Activated naive CD4-positive, alpha-beta T cell treated with anti-CD3 and anti-CD28 coated beads, Interleukin-2, amount 10 ng/mL, durations not matched to agents 7 days and 5 days (primary cell): ENCODE results near the gene STC2.
"Not testable (repeated sequence)": the region's sequence is repeated elsewhere in the genome, so short reads cannot be mapped to it uniquely, and the experiment has no call there.

Experiments
- CTCF ChIA-PET: fragments of 350-600 bp; sonication (Branson Sonifier 250); formaldehyde crosslinking; loops from one replicate; lab custom pipeline; 2021; ENCODE audit warnings: antibody characterized with exemption; lab: Charles Lee
- DNase-seq: peaks from one replicate; pipeline ENCODE4 v3.0.0-alpha.2; 2020
- H3K27ac Mint-ChIP-seq: one replicate; pipeline ENCODE4 v1.8.0; 2021; ENCODE audit warnings: mild to moderate bottlenecking, moderate library complexity, mixed read lengths
- H3K27me3 Mint-ChIP-seq: one replicate; pipeline ENCODE4 v1.8.0; 2021; ENCODE audit warnings: mild to moderate bottlenecking, mixed read lengths
- H3K36me3 Mint-ChIP-seq: one replicate; pipeline ENCODE4 v1.8.0; 2021; ENCODE audit warnings: mixed read lengths
- H3K4me1 Mint-ChIP-seq: one replicate; pipeline ENCODE4 v1.8.0; 2021; ENCODE audit warnings: mixed read lengths
- H3K4me3 Mint-ChIP-seq: one replicate; pipeline ENCODE4 v1.8.0; 2021; ENCODE audit warnings: mild to moderate bottlenecking, moderate library complexity, mixed read lengths
- H3K9me3 Mint-ChIP-seq: one replicate; pipeline ENCODE4 v1.8.0; 2021; ENCODE audit warnings: mixed read lengths

The STC2 gene

GRCh38 chr5:173289372-173289771, 38.8 kb downstream of the STC2 start:
- no peak for DNase-seq
- H3K9me3 Mint-ChIP-seq: no peaks in the 10 kb centered on the region
- peaks cover 12% of the 10 kb centered on the region for H3K4me1 Mint-ChIP-seq
- H3K27me3 Mint-ChIP-seq: peaks cover 87% of the 10 kb centered on the region
- H3K4me3 Mint-ChIP-seq: no peak overlapping the region
- CTCF ChIA-PET: interaction anchor here (1.5 kb wide), 1 partner anchor 42 kb away, joined by 8 read pairs; no protein-coding TSS in a partner anchor
- no peak overlapping the region for H3K27ac Mint-ChIP-seq
- H3K36me3 Mint-ChIP-seq: no peaks in the 10 kb centered on the region

- Mint-ChIP-seq H3K4me1 (peaks cover 8% of the 10 kb centered on the region), H3K36me3 (no peaks in the 10 kb centered on the region), H3K4me3 (no peak overlapping the region), H3K9me3 (no peaks in the 10 kb centered on the region), H3K27ac (no peak overlapping the region), H3K27me3 (peaks cover 87% of the 10 kb centered on the region)
- no peak for DNase-seq
- CTCF ChIA-PET: interaction anchor here (1.5 kb wide), 1 partner anchor 43 kb away, joined by 8 read pairs; no protein-coding TSS in a partner anchor
Observed at GRCh38 chr5:173288632-173289031, 39.6 kb downstream of the STC2 start.

- no peak overlapping the region for H3K4me3 Mint-ChIP-seq
- CTCF ChIA-PET: no interaction called here
- H3K36me3 Mint-ChIP-seq: no peaks in the 10 kb centered on the region
- H3K9me3 Mint-ChIP-seq: no peaks in the 10 kb centered on the region
- H3K27ac Mint-ChIP-seq: no peak overlapping the region
- H3K27me3 Mint-ChIP-seq: peaks cover 96% of the 10 kb centered on the region
- H3K4me1 Mint-ChIP-seq: peaks cover 7% of the 10 kb centered on the region
- no peak for DNase-seq
Observed at GRCh38 chr5:173287086-173287485, 41.1 kb downstream of the STC2 start.

GRCh38 chr5:173284343-173284958, 43.8 kb downstream of the STC2 start:
- not testable (repeated sequence) for H3K36me3 Mint-ChIP-seq, H3K4me3 Mint-ChIP-seq, H3K9me3 Mint-ChIP-seq, H3K4me1 Mint-ChIP-seq, H3K27ac Mint-ChIP-seq, DNase-seq
- H3K27me3 Mint-ChIP-seq: peaks cover 82% of the 10 kb centered on the region
- CTCF ChIA-PET: interaction anchor here (0.9 to 1.8 kb wide), 4 partner anchors 8 to 47 kb away, joined by 3 to 6 read pairs (median 5); no protein-coding TSS in a partner anchor

- DNase-seq: peak; percentile 85
- H3K4me1 Mint-ChIP-seq: peaks cover 6% of the 10 kb centered on the region
- CTCF ChIA-PET: interaction anchor here (0.9 to 1.8 kb wide), 4 partner anchors 9 to 48 kb away, joined by 3 to 6 read pairs (median 5); no protein-coding TSS in a partner anchor
- H3K27ac Mint-ChIP-seq: no peak overlapping the region
- H3K4me3 Mint-ChIP-seq: no peak overlapping the region
- no peaks in the 10 kb centered on the region for H3K9me3 Mint-ChIP-seq
- peaks cover 78% of the 10 kb centered on the region for H3K27me3 Mint-ChIP-seq
- H3K36me3 Mint-ChIP-seq: no peaks in the 10 kb centered on the region
Observed at GRCh38 chr5:173283318-173284288, 44.6 kb downstream of the STC2 start.

- H3K9me3 Mint-ChIP-seq: no peaks in the 10 kb centered on the region
- no peaks in the 10 kb centered on the region for H3K36me3 Mint-ChIP-seq
- H3K27me3 Mint-ChIP-seq: peaks cover 78% of the 10 kb centered on the region
- H3K27ac Mint-ChIP-seq: no peak overlapping the region
- H3K4me3 Mint-ChIP-seq: no peak overlapping the region
- H3K4me1 Mint-ChIP-seq: peaks cover 6% of the 10 kb centered on the region
- CTCF ChIA-PET: interaction anchor here (0.8 kb wide), 1 partner anchor 9 kb away, joined by 3 read pairs; no protein-coding TSS in a partner anchor
- DNase-seq: no peak
Observed at GRCh38 chr5:173282916-173283315, 45.3 kb downstream of the STC2 start.

- Mint-ChIP-seq H3K27me3 (peaks cover 69% of the 10 kb centered on the region), H3K27ac (no peak overlapping the region), H3K4me1 (peaks cover 6% of the 10 kb centered on the region), H3K4me3 (no peak overlapping the region), H3K9me3 (no peaks in the 10 kb centered on the region), H3K36me3 (no peaks in the 10 kb centered on the region)
- no peak for DNase-seq
- CTCF ChIA-PET: no interaction called here
Observed at GRCh38 chr5:173281910-173282309, 46.3 kb downstream of the STC2 start.

GRCh38 chr5:173279166-173279565, 49.0 kb downstream of the STC2 start:
- Mint-ChIP-seq H3K4me3 (no peak overlapping the region), H3K4me1 (peaks cover 4% of the 10 kb centered on the region), H3K9me3 (no peaks in the 10 kb centered on the region), H3K27me3 (peaks cover 52% of the 10 kb centered on the region), H3K27ac (no peak overlapping the region), H3K36me3 (no peaks in the 10 kb centered on the region)
- DNase-seq: no peak
- CTCF ChIA-PET: interaction anchor here (0.6 to 0.7 kb wide), 2 partner anchors 50 to 156 kb away, joined by 3 read pairs; no protein-coding TSS in a partner anchor

GRCh38 chr5:173278641-173279040, 49.6 kb downstream of the STC2 start:
- CTCF ChIA-PET: interaction anchor here (0.7 kb wide), 1 partner anchor 50 kb away, joined by 3 read pairs; no protein-coding TSS in a partner anchor
- peaks cover 46% of the 10 kb centered on the region for H3K27me3 Mint-ChIP-seq

GRCh38 chr5:173278172-173278571, 50.0 kb downstream of the STC2 start:
- H3K4me3 Mint-ChIP-seq: no peak overlapping the region
- no peaks in the 10 kb centered on the region for H3K9me3 Mint-ChIP-seq
- DNase-seq: no peak
- H3K36me3 Mint-ChIP-seq: no peaks in the 10 kb centered on the region
- no peaks in the 10 kb centered on the region for H3K4me1 Mint-ChIP-seq
- CTCF ChIA-PET: no interaction called here
- H3K27ac Mint-ChIP-seq: no peak overlapping the region
- peaks cover 42% of the 10 kb centered on the region for H3K27me3 Mint-ChIP-seq

More at GRCh38 chr5:173278641-173279040, 49.6 kb downstream of the STC2 start:
- Mint-ChIP-seq H3K4me3 (no peak overlapping the region), H3K4me1 (peaks cover 3% of the 10 kb centered on the region), H3K36me3 (no peaks in the 10 kb centered on the region), H3K27ac (no peak overlapping the region), H3K9me3 (no peaks in the 10 kb centered on the region)
- DNase-seq: no peak

GRCh38 chr5:173274771-173275170, 53.4 kb downstream of the STC2 start:
- DNase-seq: no peak
- Mint-ChIP-seq H3K4me3 (no peak overlapping the region), H3K4me1 (no peaks in the 10 kb centered on the region), H3K27me3 (peaks cover 27% of the 10 kb centered on the region), H3K9me3 (no peaks in the 10 kb centered on the region), H3K27ac (no peak overlapping the region), H3K36me3 (no peaks in the 10 kb centered on the region)
- CTCF ChIA-PET: interaction anchor here (0.8 to 1.6 kb wide), 2 partner anchors 9 to 20 kb away, joined by 3 to 4 read pairs; no protein-coding TSS in a partner anchor

- H3K27me3 Mint-ChIP-seq: peaks cover 32% of the 10 kb centered on the region
- no peak overlapping the region for H3K4me3 Mint-ChIP-seq
Observed at GRCh38 chr5:173271419-173271818, 56.8 kb downstream of the STC2 start.

GRCh38 chr5:173268750-173269432, 59.3 kb downstream of the STC2 start:
- Mint-ChIP-seq H3K4me3 (no peak overlapping the region), H3K9me3 (no peaks in the 10 kb centered on the region), H3K4me1 (no peaks in the 10 kb centered on the region), H3K27me3 (peaks cover 40% of the 10 kb centered on the region), H3K36me3 (no peaks in the 10 kb centered on the region), H3K27ac (peak overlapping the region; percentile 15)
- no peak for DNase-seq
- CTCF ChIA-PET: no interaction called here

More at GRCh38 chr5:173271419-173271818, 56.8 kb downstream of the STC2 start:
- Mint-ChIP-seq H3K9me3 (no peaks in the 10 kb centered on the region), H3K4me1 (no peaks in the 10 kb centered on the region), H3K36me3 (no peaks in the 10 kb centered on the region), H3K27ac (no peak overlapping the region)
- no peak for DNase-seq
- CTCF ChIA-PET: no interaction called here

- Mint-ChIP-seq H3K4me3 (no peak overlapping the region), H3K27me3 (peaks cover 51% of the 10 kb centered on the region), H3K4me1 (no peaks in the 10 kb centered on the region), H3K27ac (no peak overlapping the region), H3K36me3 (no peaks in the 10 kb centered on the region), H3K9me3 (no peaks in the 10 kb centered on the region)
- CTCF ChIA-PET: no interaction called here
- DNase-seq: no peak
Observed at GRCh38 chr5:173265433-173265832, 62.8 kb downstream of the STC2 start.
